Non-pigmented ciliary epithelial cell (primary cell): Measurements from ENCODE around the gene PPBP.
"Not testable (repeated sequence)": the region's sequence is repeated elsewhere in the genome, so short reads cannot be mapped to it uniquely, and the experiment has no call there.

Experiments used
- DNase-seq: peaks from one replicate; pipeline ENCODE4 v3.0.0-alpha.2; 2010; ENCODE audit warnings: low read depth

Gene PPBP

DNA sequence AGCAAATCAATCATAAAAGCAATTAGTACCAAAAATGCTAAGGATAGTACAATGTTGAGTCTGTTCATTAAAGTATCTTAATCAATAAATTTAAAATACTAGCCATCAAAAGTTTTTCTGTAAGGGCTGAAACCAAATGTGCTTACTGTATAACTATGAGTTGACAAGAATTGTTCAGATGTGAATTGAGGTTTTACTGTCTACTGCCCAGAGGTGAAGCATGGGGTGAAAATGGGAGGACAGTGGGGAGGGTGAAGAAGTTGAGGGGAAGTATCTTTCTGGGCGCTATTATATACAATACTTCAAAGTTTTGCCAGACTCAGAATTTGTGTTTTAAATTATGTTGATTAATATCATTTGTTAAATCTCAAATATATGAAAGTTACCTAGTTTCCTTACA is 4.1 kb upstream of the PPBP start:
- no peak for DNase-seq

DNA sequence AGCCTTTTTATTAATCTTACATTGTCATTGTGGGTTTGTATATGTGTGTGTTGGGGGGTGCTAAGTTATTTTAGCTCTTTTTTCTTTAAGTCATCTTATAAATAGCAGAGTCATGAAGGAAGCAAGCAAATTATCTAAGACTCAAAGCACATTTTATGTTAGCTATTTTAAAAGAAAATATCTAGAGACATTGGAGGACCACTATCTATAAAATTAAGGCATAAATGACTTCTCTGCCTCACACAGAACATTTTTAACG is 3.7 kb upstream of the PPBP start:
- DNase-seq: no peak

DNA sequence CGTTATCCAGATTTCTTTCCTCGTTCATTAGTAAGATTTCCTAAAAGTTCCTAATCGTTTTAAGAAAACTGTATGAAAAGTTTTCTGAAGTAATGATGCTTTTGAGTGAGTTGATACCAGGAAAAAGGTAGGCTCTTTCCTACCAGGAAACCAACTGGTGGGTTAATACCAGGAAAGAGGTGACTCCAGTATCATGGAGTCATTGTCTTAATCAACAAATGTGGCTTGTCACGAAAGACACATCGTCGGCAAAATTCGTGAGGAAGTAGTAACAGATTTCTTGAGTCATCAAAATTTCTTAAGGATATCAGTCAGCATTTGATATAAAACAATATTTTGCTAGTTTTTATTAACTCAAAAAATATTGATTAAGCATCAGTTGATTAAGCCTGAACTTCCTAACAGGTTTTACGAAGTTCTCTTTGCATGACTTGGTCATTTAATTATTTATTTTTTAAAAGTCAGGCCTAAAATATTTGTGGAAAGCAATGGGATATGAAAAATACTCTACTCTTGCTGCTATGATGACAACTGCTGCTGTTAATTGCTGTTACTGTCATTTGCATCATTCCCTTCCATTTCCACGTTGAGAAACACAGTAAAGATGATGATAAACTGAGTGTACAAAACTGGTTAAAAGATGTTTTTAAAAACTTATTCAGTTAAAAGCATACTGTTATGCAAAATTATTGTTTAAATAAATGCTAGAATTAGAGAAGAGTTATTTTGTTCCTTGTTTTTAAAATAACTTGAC is 3.2 kb upstream of the PPBP start:
- DNase-seq: no peak

DNA sequence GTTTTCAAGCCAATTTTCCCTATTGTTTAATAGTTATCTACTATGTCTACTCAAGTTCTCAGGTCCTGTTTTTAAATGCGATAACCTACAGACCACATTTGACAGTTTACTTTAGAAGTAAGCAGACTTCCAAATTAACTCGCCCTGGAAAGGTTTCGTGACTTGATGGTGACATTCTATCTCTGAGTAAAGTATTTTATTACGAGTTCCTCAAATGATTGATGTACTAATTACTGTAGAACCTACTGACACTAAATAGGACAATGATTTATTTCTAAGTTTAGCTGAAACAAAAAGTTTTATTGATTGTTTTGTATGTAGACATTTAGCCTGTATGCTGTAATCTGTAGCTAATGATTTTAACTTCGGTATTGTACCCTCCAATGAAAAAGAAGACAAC is 1.9 kb upstream of the PPBP start:
- no peak for DNase-seq

DNA sequence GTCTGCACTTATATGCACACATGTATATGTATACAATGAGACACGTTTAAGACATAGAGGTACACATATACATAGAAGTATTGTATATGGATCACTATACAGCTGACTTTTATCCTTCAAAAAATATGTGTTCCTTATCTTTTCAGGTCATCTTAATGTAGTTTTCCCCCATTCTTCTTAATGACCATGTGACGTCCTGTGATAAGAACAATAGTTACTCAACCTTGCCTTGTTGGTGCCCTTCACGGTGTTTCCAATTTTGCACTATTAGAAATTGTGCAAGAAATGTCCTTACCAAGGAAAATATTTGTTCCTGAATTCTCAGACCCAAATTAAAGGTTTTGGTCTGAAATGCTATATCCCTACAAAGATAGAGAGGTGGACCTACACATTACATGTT is 1.0 kb upstream of the PPBP start:
- no peak for DNase-seq

DNA sequence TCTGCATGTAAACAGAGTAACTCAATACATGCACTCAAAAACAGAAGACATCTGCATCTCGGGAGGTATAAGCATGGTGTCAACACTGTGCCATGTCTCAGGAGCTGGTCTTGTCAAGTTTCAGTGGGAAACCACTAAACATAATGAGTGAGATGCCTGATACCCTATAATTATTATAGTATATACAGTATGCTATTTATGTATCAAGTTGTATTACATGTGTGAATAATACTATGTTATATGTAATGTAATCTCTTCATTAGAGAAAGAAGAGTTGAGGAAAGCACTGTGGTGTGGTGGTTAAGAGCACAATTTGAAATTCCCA is 2.5 kb downstream of the PPBP start:
- no peak for DNase-seq

DNA sequence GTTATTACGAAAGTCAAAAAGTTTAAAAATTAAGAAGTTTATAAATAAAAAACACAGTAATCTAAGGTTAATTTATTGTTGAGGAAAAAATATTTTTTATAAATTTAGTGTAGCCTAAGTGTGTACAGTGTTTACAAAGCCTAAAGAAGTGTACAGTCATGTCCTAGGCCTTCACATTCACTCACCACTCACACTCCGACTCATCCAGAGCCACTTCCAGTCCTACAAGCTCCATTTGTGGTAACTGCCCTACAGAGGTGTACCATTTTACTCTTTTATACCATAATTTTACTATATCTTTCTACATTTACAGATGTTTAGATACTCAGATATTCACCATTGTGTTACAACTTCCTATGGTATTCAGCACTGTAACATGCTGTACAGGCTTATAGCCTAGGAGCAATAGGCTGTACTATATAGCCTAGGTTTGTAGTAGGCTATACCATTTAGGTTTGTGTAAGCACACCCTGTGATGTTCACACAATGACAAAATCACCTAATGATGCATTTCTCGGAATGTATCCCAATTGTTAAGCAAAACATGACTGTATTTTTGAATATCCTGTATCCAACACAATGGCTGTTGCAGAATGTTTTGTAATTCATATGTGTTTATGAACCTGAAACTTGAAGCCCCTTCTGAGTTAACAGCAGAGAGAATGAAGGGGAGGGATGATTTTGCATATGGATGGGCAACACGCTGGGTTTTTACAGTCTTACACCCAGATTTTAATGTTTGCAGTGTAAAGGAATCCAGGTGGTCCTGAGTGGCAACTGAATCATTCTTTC is 3.1 kb downstream of the PPBP start:
- no peak for DNase-seq

DNA sequence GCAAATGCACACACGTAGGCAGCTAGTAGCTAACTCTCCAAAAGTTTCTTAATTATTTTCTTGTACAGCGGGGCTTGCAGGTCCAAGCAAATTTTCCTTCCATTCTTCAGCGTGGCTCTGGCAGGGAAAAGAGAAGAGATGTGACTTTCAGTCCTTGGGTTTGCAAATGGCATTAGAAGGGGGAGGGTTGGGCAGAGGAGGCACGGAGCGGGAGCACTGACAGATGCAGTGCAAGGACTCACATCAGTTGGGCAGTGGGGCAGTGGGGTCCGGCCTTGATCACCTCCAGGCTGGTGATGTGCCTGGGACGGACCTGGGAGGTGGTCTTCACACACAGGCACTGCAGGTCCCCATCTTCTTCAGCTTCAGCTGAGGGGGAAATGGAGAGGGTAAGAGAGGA is 6.8 kb downstream of the PPBP start:
- not testable (repeated sequence) for DNase-seq

DNA sequence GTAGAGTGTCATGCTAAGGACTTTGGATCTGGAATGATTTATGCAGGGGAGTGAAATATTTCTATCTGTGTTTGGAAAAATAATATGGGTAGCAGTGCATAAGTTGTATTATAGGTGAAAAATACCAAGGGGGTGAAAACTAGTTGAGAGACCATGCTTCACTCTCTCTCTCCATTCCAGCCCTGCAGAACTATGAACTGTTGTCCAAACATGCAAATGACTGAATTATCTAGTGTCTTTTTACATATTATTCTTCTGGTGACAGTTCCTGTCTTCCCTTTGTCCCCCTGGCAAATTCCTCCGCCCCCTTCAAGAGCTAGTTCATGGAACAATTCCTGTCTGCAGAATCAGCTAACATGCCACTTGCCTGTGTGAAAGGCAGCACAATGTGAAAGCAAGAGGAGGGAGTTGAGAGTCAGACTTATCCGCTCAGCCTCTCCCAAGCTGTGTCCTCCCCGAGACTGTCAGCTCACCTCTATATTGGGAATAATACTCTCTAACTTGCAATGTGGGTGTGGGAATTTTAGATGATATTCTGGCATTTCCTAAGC is 8.5 kb downstream of the PPBP start:
- no peak for DNase-seq

DNA sequence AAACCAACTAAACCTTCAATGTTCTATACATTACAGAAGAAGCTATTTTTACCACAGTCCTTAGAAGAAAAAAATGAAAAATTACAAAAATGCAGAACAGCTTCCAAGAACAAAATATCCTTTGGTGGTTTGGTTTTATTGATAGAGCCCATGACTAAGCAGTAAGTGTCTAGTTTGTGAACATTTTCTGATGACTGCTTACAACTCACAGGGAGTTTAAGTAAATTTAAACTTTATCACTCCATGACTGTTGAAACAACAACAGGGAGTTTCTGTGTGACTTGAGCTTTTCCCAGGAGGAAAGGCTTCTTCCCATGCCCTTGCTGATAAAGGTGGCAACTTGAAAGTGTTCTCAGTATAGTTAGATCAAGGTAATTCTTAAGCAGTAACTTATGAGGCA is 9.1 kb downstream of the PPBP start:
- DNase-seq: peak; percentile 77

DNA sequence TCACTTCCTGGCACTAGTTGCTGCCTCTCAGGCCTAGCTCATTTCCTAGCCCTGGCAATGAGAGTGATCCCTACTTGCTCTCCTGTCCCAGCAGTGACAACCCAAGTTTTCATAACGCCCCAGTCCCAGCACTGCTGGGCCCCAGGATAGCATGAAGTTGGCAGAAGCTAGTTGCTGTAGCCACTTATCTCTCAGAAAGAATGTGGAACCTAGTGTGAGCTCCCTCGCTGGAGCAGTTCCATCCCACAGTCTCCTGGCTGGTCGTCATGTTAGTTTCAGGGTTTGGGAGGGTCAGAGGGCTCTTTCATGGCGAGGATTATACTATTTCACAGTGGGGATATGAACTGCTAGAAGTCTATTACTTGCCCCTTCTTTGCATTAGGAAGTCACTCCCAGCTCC is 11.3 kb downstream of the PPBP start:
- no peak for DNase-seq

DNA sequence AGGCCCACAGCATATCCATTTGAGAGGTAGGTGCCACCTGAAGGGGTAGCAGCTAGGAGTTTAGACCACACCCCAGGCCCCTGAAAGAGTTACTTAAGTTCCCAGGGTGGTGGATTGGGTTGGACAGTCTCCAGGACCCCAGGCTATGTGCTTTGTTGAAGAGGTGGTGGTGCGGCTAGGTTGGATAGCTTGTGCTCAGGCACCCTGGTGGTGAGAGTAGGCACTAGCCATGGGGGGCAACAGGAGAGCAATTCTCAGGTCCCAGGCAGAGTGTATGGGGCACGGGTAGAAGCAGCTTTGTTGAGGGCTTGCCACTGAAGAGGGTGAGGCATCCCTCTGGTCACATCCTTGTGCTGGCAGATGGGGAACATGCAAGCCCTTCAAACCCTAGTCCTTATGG is 11.8 kb downstream of the PPBP start:
- no peak for DNase-seq

DNA sequence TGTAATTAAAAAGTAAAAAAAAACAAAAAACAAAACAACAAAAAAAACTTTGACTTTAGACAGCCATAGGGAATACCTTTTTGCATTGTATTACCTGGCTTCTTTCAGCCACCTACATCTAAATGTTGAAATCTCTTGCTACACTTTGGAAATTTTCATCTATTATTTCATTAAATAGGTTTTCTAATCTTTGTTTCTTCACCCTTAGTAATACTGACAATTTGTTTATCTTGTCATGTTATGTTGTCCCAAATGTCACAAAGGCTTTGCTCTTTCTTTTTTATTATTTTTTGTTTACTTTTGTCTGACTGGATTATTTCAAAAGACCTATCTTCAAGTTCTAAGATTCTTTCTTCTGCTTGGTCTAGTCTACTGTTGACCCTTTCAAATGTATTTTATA is 13.6 kb downstream of the PPBP start:
- DNase-seq: no peak

DNA sequence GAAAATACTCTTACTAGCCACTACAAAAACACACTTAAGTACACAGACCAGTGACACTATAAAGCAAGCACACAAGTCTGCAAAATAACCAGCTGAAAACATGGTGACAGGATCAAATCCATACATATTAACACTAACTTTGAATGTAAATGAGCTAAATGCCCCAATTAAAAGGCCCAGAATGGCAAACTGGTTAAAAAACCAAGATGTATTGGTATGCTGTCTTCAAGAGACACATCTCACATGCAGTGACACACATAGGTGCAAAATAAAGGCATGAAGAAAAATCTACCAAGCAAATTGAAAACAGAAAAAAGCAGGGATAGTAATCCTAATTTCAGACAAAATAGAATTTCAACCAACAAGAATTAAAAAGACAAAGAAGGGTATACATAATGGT is 17.0 kb downstream of the PPBP start:
- DNase-seq: no peak

DNA sequence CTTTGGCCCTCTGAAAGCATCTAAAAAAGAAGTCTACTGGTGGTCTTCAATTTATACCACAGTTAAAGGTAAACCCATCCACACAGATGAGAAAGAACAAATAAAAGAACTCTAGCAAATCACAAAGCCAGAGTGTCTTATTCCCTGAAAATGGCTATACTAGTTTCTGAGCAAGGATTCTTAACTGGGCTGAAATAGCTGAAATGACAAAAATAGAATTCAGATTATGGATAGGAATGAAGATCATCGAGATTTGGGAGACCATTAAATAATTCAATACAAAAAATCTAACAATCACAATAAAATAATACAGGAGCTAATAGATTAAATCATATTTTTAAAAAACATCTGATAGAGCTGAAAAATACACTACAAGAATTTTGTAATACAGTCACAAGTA is 18.0 kb downstream of the PPBP start:
- no peak for DNase-seq

DNA sequence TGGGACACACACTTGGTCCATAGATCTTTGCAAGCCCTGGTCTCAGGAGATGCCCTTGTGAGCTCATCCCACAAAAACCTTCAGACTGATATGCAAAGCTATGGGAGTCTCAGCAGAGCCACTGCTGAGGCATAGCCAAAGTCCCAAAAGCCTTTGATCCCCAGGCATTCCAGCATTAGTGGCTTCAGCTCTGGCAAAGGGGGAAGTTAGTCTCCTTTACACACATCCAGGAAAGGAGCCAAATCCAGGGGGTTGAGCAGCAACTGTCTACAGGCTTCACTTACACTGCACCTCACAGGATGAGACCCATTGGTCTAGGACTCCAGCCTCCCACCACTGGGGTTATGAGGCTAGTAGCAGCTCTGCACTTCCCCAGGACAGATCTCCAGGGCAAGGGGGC is 20.1 kb downstream of the PPBP start:
- no peak for DNase-seq

DNA sequence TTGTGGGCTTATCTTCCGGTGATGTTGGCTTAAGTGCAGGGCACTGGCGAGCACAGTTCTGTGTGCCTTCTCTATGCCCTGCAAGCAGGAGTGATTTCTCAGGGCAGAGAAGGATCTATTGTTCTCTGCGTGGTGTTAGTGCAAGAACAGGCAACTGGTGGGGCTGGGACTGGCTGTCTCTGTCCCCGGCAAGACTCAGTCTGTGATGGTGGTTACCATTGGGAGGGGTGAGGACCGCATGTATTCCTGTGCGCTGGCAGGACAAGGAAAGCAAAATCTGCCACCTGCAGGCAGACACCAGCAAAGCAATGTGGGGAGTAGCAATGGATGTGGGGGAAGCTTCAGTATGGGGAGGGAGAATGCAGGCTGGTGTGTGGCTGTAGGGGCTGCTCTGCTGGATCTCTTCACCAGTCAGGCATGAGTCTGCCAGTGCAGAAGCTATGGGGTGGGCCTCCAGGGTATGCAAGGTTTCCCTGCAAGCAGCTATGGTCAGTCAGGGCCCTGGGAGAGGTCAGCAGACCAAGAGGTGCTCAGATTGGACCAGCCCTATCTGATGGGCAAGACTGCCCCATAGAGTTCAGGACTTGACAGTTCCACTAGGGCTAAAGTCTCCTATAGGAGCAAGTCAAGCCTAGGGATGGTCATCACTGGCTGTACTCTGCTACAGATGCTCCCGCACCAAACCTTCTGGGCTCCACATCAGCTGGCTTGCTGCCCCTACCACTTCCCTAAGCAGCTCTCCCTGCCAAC is 23.0 kb downstream of the PPBP start:
- DNase-seq: no peak

DNA sequence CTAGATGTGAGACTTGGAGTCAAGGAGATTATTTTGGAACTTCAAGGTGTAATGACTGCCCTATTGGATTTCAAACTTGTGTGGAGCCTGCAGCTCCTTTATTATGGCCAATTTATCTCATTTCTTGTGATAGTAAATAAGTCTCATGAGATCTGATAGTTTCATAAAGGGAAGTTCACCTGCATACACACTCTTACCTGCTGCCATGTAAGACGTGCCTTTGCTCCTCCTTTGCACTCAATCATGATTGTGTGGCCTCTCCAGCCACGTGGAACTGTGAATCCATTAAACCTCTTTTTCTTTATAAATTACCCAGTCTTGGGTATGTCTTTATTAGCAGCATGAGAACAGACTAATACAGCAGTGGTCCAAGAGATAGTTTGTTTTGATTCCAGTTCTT is 25.3 kb downstream of the PPBP start:
- no peak for DNase-seq

DNA sequence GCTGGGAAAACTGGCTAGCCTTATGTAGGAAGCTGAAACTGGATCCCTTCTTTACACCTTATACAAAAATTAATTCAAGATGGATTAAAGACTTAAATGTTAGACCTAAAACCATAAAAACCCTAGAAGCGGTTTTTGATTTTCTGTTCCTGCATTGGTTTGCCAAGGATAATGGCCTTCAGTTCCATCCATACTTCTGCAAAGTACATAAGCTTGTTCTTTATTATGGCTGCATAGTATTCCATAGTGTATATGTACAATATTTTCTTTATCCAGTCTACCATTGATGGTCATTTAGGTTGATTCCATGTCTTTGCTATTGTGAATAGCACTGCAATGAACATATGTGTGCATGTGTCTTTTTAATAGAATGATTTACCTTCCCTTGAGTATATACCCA is 28.9 kb downstream of the PPBP start:
- DNase-seq: not testable (repeated sequence)

DNA sequence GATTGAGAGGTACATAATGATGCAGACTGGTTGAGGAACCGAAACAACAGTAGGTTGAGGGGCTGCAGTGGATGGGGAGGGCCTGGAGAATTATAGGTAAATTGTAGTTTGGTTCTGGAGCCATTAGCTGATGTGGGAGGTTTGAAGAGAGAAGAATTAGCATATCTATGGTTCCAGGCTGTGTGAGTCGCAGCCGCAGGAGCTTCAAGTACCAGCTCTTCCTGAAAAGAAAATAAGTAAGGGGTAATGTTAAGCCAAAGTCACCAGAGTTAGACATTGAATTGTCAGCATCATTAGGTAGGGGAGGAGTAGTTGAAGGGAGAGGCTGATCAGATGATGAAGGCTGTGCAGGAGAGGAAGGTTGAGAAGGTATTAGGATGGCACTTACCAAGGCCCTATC is 35.6 kb downstream of the PPBP start:
- DNase-seq: no peak

DNA sequence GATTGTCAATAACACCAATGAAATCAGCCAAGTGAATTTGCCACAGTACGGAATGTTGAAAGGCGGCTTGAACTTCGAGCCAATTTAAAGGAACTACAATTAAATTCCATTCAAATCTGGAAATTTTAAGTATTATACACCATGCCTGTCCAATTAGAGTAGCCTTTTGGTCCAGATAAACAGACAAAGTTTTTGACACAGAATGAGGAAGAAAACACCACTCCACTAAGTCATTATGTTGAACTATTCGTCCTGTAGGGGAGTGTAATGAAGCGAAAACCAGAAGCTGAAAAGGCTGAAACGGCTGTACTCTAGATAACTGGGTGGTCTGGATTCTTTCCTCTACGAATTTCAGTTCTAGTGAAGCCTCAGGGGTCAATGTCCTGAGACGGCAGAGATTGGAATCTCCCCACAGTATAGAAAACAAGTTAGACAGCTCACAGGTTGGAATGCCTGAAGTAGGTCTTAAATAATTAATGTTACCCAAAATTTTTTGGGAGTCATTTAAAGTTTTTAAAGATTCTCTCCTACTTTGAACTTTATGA is 37.5 kb downstream of the PPBP start:
- not testable (repeated sequence) for DNase-seq

DNA sequence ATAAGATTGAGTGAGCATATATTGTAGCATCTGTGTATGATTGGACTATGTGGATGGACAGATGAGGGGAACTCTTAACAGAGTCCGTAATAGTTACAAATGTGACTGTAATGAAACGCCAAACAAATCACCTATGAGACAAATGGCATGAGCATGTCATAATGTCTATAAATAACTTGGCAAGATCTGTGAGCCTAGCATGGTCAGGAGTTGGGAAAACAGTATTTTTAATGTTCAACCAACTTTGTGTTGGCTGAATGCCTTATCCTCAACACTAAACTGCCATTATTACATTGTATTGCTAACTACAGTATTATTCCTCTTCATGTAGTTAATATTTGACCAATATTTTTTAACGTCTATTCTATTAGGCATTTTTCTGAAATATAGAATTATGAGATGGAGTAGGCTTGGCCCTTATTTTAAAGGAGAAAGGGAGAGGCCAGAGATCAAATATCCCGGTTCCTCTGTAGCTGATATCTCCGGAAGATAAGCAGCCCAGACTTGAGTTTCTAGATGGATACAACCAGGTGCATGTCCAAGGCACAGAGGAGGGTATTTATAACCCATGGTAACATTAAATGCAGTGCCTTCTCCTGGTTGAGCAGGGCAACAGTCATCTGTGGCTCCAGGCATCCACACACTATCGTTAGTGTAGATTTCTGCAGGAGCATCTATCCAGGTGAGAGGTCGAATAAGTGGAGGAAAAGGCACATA is 38.8 kb downstream of the PPBP start:
- DNase-seq: no peak
